ENCODE data around the gene NFIA. TPM values are rescaled to one million over a fixed set of nuclear protein-coding genes. Genes with fewer than 3 reads are reported as not detected.

Gene NFIA
- total RNA-seq, 1 experiment from 2014 or later, result 0.35 TPM

DNA sequence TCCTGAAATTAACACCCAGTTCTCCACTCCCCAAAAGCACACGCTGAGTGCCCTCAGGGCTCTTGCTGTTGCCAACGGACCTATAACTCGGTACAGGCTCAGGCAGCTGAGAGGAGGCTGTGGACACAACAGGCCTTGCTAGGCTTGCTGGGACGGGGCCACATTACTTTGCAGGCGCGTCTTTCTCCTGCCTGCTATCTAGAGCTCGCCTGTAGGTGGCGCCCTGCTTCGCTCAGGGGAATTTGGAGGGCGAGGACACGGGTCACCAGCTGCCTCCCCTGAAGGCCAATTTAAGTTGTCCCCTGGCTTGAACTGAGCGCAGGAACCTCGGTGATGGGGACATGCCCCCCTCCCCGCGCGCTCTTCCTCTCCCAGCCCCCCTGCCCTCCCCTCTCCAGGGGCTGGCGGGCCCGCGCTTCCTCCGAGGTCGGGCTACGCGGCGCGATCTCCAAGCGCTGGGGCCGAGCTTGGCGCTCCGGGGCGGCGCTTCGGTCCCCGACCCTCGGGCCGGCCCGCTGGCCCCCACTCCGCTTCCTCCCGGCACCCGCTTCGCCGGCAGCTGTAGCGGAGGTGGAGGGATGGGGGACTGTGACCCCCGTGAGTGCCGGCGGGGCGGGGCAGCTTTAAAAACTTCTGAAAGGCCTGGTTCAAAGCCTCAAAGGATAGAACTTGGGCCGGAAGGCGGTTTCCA lies 32.4 kb upstream of the NFIA start:
- Histone ChIP-seq H3K79me1 (ENCODE audit: insufficient read depth, low read depth, low read length, poor library complexity, severe bottlenecking) (no peaks in the 10 kb centered on the region), H3K23ac (ENCODE audit: insufficient read length, low read depth, low read length) (no peak overlapping the region), H2BK15ac (ENCODE audit: low read depth, low read length) (no peak overlapping the region), H2AFZ (ENCODE audit: low read length) (no peak overlapping the region), H2AK5ac (ENCODE audit: insufficient read length, low read length) (no peak overlapping the region), H3K4me2 (ENCODE audit: insufficient read depth, insufficient read length, low read length) (peak overlapping the region; percentile 86), H4K20me1 (ENCODE audit: control insufficient read depth, insufficient read depth, insufficient read length) (no peaks in the 10 kb centered on the region), H2BK20ac (ENCODE audit: low read depth, low read length, poor library complexity, severe bottlenecking) (no peak overlapping the region), H4K8ac (replicated peaks; ENCODE audit: insufficient read length, low read depth, low read length) (no peak overlapping the region), H3K23me2 (ENCODE audit: insufficient read length, low read depth, low read length, poor library complexity, severe bottlenecking) (peaks cover 13% of the 10 kb centered on the region), H3K4me1 (ENCODE audit: insufficient read depth, low read length) (peaks cover 5% of the 10 kb centered on the region; the same call in 1 of the 2 replicates), H3K9ac (ENCODE audit: extremely low read depth, insufficient read length, low read length) (no peak overlapping the region), H3K4ac (ENCODE audit: low read depth, low read length) (no peak overlapping the region), H3K27me3 (ENCODE audit: insufficient read depth, low read length) (peaks cover 39% of the 10 kb centered on the region), H2BK5ac (ENCODE audit: insufficient read length, low read length) (no peak overlapping the region), H4K91ac (ENCODE audit: insufficient read length, low read depth, low read length) (no peak overlapping the region), H4K5ac (ENCODE audit: insufficient read length, low read depth, low read length) (no peak overlapping the region), H3K56ac (ENCODE audit: insufficient read length, low read depth, low read length) (no peak overlapping the region), H2BK12ac (ENCODE audit: insufficient read length, low read depth, low read length) (no peak overlapping the region), H2BK120ac (ENCODE audit: low read depth, low read length, poor library complexity, severe bottlenecking) (no peak overlapping the region), H3K14ac (ENCODE audit: insufficient read depth, low read length) (no peak overlapping the region), H3K9me3 (ENCODE audit: control insufficient read depth, low read depth, low read length) (no peaks in the 10 kb centered on the region), H3K18ac (ENCODE audit: insufficient read length, low read depth, low read length) (no peak overlapping the region), H3T11ph (ENCODE audit: low read length) (no peak overlapping the region), H3K27ac (ENCODE audit: insufficient read length, low read depth, low read length) (no peak overlapping the region), H3K79me2 (ENCODE audit: insufficient read depth, low read length) (no peaks in the 10 kb centered on the region)
- Mint-ChIP-seq H3K27me3 (ENCODE audit: low read depth) (peaks cover 62% of the 10 kb centered on the region), H3K27ac (no peak overlapping the region), H3K4me3 (peak overlapping the region; percentile 68 to 82), H3K36me3 (ENCODE audit: insufficient read depth in 1 of 3, low read depth in 3 of 3) (no peaks in the 10 kb centered on the region; a peak in 1 of 7 replicates), H3K4me1 (peaks cover 30 to 37% of the 10 kb centered on the region in 2 experiments), H3K9me3 (peaks cover 0 to 4% of the 10 kb centered on the region in 2 experiments; a peak in 2 of 5 replicates)
- WGBS (ENCODE audit: extremely low coverage, insufficient read length, low lambda C conversion rate), result no CpG with 5 or more reads among the region's 48 CpGs
- TF ChIP-seq CTCF (conservative IDR thresholded peaks at IDR 0.05), result peak; percentile 97
- peak; percentile 96 for DNase-seq

All from H9 (cell line).